ENCODE data around the gene WASF2. TPM values are rescaled to one million over a fixed set of nuclear protein-coding genes. Genes with fewer than 3 reads are reported as not detected.

WASF2 gene
- total RNA-seq, 1 experiment from 2014 or later: 134 TPM

DNA sequence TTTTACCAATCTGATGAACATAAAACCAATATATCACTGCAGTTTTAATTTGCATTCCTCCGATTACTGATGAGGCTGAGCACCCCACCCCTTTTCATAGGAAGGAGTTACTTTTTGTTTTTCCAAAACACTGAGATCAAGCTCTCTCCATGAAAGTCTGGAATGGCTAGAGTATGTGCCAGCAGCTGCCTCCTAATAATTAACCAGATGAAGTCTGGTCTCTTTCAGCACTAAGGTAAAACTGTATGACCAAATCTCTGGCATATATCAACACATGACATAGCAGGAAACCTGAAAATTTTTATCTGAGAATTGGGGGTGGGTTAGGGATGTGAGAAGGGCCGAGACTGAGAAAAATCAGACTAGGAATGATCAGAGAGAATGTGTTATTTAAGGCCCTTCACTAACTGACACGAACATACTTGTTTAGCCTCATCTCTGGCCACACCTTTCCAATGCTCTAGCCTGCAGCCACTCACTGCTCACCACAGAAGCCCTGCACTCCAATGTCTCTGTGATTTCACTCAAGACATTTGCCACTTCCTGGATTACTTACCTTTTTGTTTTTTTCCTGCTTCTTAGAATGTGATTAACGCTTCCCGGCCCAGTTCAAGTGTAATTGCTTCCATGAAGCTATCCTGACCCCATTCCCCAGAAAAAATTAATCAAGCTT is 34.7 kb downstream of the WASF2 start:
- H3K4me3 ChIP-seq: no peak overlapping the region
- POLR2A ChIA-PET (ENCODE audit: unreplicated experiment): no interaction called here
- no TSS peak for BruUV-seq (replicated peaks)
- intact Hi-C loops (cut with micrococcal nuclease; ENCODE audit: unreplicated experiment): no loop called here
- no peaks in the 10 kb centered on the region for H3K9me2 ChIP-seq (ENCODE audit: insufficient read depth)
- H3K79me2 ChIP-seq (ENCODE audit: low read depth): peaks cover 17% of the 10 kb centered on the region
- H3K9me3 ChIP-seq (ENCODE audit: insufficient read depth, low read depth): no peaks in the 10 kb centered on the region
- peaks cover 8% of the 10 kb centered on the region for H4K20me1 ChIP-seq (ENCODE audit: insufficient read depth)
- no peak overlapping the region for H3K4me2 ChIP-seq
- H3K36me3 ChIP-seq (ENCODE audit: low read depth): no peaks in the 10 kb centered on the region
- no peak overlapping the region for H3K27ac ChIP-seq
- TF ChIP-seq, protein P1, sequence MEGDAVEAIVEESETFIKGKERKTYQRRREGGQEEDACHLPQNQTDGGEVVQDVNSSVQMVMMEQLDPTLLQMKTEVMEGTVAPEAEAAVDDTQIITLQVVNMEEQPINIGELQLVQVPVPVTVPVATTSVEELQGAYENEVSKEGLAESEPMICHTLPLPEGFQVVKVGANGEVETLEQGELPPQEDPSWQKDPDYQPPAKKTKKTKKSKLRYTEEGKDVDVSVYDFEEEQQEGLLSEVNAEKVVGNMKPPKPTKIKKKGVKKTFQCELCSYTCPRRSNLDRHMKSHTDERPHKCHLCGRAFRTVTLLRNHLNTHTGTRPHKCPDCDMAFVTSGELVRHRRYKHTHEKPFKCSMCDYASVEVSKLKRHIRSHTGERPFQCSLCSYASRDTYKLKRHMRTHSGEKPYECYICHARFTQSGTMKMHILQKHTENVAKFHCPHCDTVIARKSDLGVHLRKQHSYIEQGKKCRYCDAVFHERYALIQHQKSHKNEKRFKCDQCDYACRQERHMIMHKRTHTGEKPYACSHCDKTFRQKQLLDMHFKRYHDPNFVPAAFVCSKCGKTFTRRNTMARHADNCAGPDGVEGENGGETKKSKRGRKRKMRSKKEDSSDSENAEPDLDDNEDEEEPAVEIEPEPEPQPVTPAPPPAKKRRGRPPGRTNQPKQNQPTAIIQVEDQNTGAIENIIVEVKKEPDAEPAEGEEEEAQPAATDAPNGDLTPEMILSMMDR (conservative IDR thresholded peaks at IDR 0.05): no peak
- no peak for TF ChIP-seq EZH2 (IDR thresholded peaks at IDR 0.05; ENCODE audit: low read depth)
- CTCF ChIA-PET: no interaction called here
- H3K4me1 ChIP-seq (replicated peaks; ENCODE audit: insufficient read depth): no peaks in the 10 kb centered on the region
- no peak overlapping the region for H2AFZ ChIP-seq
- DNase-seq: no peak
- H3F3A ChIP-seq (ENCODE audit: insufficient read depth, low read depth): peaks cover 4% of the 10 kb centered on the region; the same call in 1 of the 2 replicates
- no peaks in the 10 kb centered on the region for H3K27me3 ChIP-seq (ENCODE audit: insufficient read depth, low read depth)

DNA sequence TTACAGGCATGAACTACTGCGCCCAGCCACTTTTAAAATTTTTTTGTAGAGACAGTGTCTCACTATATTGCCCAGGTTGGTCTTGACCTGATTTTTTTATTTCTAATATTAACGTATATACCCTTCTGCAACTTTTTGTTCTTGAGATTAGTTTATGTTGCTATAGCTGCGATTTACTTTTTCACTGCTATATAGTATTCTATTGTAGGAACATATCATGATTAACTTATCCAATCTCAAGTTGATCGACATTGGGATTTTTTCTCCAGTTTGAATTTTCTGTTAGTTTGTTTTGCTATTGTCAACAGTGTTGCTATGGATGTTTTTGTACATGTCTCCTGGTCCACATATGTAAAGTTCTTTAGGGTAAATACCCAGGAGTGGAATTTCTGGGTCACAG is 35.4 kb downstream of the WASF2 start:
- Histone ChIP-seq H3K36me3 (ENCODE audit: low read depth) (no peaks in the 10 kb centered on the region), H3K27ac (no peak overlapping the region), H3K4me2 (no peak overlapping the region), H4K20me1 (ENCODE audit: insufficient read depth) (peaks cover 7% of the 10 kb centered on the region), H3K9me3 (ENCODE audit: insufficient read depth, low read depth) (no peaks in the 10 kb centered on the region), H3K27me3 (ENCODE audit: insufficient read depth, low read depth) (no peaks in the 10 kb centered on the region), H3K79me2 (ENCODE audit: low read depth) (peaks cover 12% of the 10 kb centered on the region), H3K9me2 (ENCODE audit: insufficient read depth) (no peaks in the 10 kb centered on the region), H3F3A (ENCODE audit: insufficient read depth, low read depth) (peaks cover 4% of the 10 kb centered on the region; the same call in 1 of the 2 replicates), H2AFZ (no peak overlapping the region), H3K4me1 (replicated peaks; ENCODE audit: insufficient read depth) (no peaks in the 10 kb centered on the region), H3K4me3 (no peak overlapping the region)
- TF ChIP-seq, protein P1 (conservative IDR thresholded peaks at IDR 0.05): no peak
- TF ChIP-seq EZH2 (IDR thresholded peaks at IDR 0.05; ENCODE audit: low read depth): no peak
- intact Hi-C loops (cut with micrococcal nuclease; ENCODE audit: unreplicated experiment): no loop called here
- POLR2A ChIA-PET (ENCODE audit: unreplicated experiment): no interaction called here
- no peak for DNase-seq
- no TSS peak for BruUV-seq (replicated peaks)
- CTCF ChIA-PET: no interaction called here

DNA sequence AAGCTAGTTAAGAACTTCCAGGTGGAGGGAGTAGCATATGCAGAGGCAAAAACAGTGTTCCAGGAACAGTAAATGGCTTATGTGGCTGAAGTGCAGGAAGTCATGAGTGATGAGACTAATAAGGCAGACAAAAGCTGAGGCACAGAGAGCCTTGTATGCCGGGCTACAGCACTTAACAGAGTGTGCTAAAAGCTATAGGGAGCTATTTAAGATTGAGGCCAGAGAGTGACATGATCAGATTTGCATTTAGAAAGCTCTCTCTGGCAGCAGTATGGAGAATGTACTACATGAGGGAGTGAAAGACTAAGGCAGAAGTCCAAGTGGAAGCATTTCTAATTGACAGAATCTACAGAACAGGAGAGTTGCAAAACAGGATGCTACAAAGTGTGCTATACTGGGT is 38.6 kb downstream of the WASF2 start:
- H3K4me1 ChIP-seq (replicated peaks; ENCODE audit: insufficient read depth): no peaks in the 10 kb centered on the region
- H3K9me2 ChIP-seq (ENCODE audit: insufficient read depth): no peaks in the 10 kb centered on the region
- TF ChIP-seq, protein P1 (conservative IDR thresholded peaks at IDR 0.05): no peak
- no peak for TF ChIP-seq EZH2 (IDR thresholded peaks at IDR 0.05; ENCODE audit: low read depth)
- no peak overlapping the region for H3K4me2 ChIP-seq
- no peaks in the 10 kb centered on the region for H3K9me3 ChIP-seq (ENCODE audit: insufficient read depth, low read depth)
- no peak overlapping the region for H3K4me3 ChIP-seq
- ChIA-PET CTCF (no interaction called here), POLR2A (ENCODE audit: unreplicated experiment) (no interaction called here)
- H3K36me3 ChIP-seq (ENCODE audit: low read depth): no peaks in the 10 kb centered on the region
- 0 out of 2 replicates have a peak, but pooled peaks cover 20% of the 10 kb centered on the region for H3K79me2 ChIP-seq (ENCODE audit: low read depth)
- no peak for DNase-seq
- H3F3A ChIP-seq (ENCODE audit: insufficient read depth, low read depth): peaks cover 3% of the 10 kb centered on the region; the same call in 1 of the 2 replicates
- intact Hi-C loops (cut with micrococcal nuclease; ENCODE audit: unreplicated experiment): no loop called here
- no peak overlapping the region for H3K27ac ChIP-seq
- no peak overlapping the region for H2AFZ ChIP-seq
- peaks cover 7% of the 10 kb centered on the region; the same call in 1 of the 2 replicates for H4K20me1 ChIP-seq (ENCODE audit: insufficient read depth)
- no TSS peak for BruUV-seq (replicated peaks)
- H3K27me3 ChIP-seq (ENCODE audit: insufficient read depth, low read depth): no peaks in the 10 kb centered on the region

Data from PC-9 (cell line).